ENCODE results near the gene KCTD17.

Gene KCTD17

GRCh38 chr22:37039466-37039865 is 12.1 kb upstream of the KCTD17 start:
- in situ Hi-C loops (cut with MboI; ENCODE audit: low sequenced_read_pairs), result no loop called here
- no peaks in the 10 kb centered on the region for H3K9me3 ChIP-seq
- DNase-seq (ENCODE audit: low spot score in 2 of 2), result no peak
- no peak overlapping the region for H3K4me3 ChIP-seq
- H3K27me3 ChIP-seq (ENCODE audit: low read depth), result peaks cover 17% of the 10 kb centered on the region; the same call in 1 of the 2 replicates
- no peaks in the 10 kb centered on the region for H3K4me1 ChIP-seq
- H3K36me3 ChIP-seq (replicated peaks), result no peaks in the 10 kb centered on the region

- no peak for DNase-seq (ENCODE audit: low spot score in 2 of 2)
- Histone ChIP-seq H3K4me1 (no peaks in the 10 kb centered on the region), H3K27me3 (ENCODE audit: low read depth) (peaks cover 13% of the 10 kb centered on the region; the same call in 1 of the 2 replicates), H3K9me3 (no peaks in the 10 kb centered on the region), H3K4me3 (no peak overlapping the region), H3K36me3 (replicated peaks) (no peaks in the 10 kb centered on the region)
- in situ Hi-C loops (cut with MboI; ENCODE audit: low sequenced_read_pairs), result no loop called here
Measured at GRCh38 chr22:37043209-37043827, 8.2 kb upstream of the KCTD17 start.

GRCh38 chr22:37043828-37044538 is 7.6 kb upstream of the KCTD17 start:
- Histone ChIP-seq H3K9me3 (no peaks in the 10 kb centered on the region), H3K4me3 (no peak overlapping the region), H3K36me3 (replicated peaks) (no peaks in the 10 kb centered on the region), H3K4me1 (no peaks in the 10 kb centered on the region), H3K27me3 (ENCODE audit: low read depth) (peaks cover 13% of the 10 kb centered on the region; the same call in 1 of the 2 replicates)
- in situ Hi-C loops (cut with MboI; ENCODE audit: low sequenced_read_pairs), result no loop called here
- DNase-seq (ENCODE audit: low spot score in 2 of 2), result peak; percentile 47 to 85

DNA sequence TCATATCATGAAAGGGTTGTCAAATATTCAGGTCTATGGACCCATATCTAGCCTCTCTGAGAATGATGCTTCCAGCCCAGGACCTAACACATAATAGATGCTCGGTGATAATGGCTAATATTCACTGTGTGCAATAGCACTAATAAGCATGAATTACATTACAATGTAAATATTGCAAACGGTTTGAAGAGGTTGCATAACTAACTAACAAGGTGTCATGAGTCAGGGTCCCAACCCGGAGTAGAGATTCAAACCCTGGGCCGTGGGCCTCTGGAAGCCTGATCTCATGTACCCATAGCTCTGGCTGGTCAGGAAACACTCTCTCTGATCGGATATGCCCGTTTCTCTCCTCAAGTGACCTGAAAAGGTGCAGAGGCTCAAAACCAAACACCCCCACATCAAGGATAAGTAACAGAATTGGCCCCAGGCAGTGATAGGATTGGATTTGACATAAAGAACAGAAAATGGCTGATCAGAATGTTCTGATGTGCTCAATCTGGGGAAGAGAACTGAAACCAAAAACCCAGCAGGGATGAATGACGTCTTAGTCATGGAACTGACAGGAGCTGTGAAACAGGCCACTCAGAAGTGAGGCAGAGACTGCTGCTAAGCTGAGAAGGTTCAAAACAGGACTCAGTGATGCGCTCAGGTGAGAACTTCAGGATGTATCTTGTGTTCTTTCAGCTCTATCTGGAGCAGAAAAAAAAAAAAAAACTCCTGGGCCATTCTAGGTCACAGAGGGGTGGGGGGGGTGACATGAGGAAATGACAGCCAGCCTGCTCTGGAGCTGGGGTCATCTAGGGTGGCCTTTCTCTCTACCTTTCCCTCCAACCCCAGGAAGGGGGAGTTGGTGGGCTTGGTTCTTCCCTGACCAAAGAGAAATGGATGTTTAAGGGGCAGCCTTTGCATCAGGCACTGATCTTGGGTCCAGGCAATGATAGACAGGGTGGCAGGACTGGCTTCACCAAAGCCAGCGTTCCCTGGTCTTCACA is 6.6 kb upstream of the KCTD17 start:
- Histone ChIP-seq H3K4me3 (no peak overlapping the region), H3K27me3 (ENCODE audit: low read depth) (peaks cover 8% of the 10 kb centered on the region; the same call in 1 of the 2 replicates), H3K9me3 (no peaks in the 10 kb centered on the region), H3K4me1 (no peaks in the 10 kb centered on the region), H3K36me3 (replicated peaks) (no peaks in the 10 kb centered on the region)
- in situ Hi-C loops (cut with MboI; ENCODE audit: low sequenced_read_pairs), result no loop called here
- DNase-seq (ENCODE audit: low spot score in 2 of 2), result no peak

GRCh38 chr22:37045958-37046357 is 5.6 kb upstream of the KCTD17 start:
- Histone ChIP-seq H3K27me3 (ENCODE audit: low read depth) (peaks cover 4% of the 10 kb centered on the region; the same call in 1 of the 2 replicates), H3K9me3 (no peaks in the 10 kb centered on the region), H3K36me3 (replicated peaks) (no peaks in the 10 kb centered on the region), H3K4me1 (no peaks in the 10 kb centered on the region), H3K4me3 (no peak overlapping the region)
- in situ Hi-C loops (cut with MboI; ENCODE audit: low sequenced_read_pairs), result no loop called here
- DNase-seq (ENCODE audit: low spot score in 2 of 2), result peak in 1 of 2 experiments; percentile 35

DNA sequence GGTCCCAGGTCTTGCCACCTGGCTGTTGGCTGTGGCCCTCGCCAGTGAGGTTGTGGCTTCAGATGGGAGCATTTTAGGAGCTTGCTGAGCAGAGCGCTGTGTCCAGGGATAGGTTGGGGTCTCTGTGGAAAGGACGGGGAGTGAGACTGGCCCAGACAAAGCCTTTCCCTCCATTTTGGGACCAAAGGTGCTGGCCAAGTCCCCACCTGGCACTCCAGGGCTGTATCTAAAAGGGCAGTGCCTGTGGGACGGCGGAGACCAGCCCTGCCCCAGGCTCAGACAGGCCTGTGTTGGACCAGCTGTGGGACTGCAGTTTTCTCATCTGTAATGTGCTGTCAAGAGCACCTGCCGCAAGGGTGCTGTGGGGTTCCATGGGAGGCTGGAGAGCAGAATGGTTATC is 5.0 kb upstream of the KCTD17 start:
- Histone ChIP-seq H3K9me3 (no peaks in the 10 kb centered on the region), H3K4me3 (no peak overlapping the region), H3K27me3 (ENCODE audit: low read depth) (peaks cover 3% of the 10 kb centered on the region; the same call in 1 of the 2 replicates), H3K36me3 (replicated peaks) (no peaks in the 10 kb centered on the region), H3K4me1 (no peaks in the 10 kb centered on the region)
- in situ Hi-C loops (cut with MboI; ENCODE audit: low sequenced_read_pairs), result no loop called here
- DNase-seq (ENCODE audit: low spot score in 2 of 2), result no peak

- DNase-seq (ENCODE audit: low spot score in 2 of 2), result no peak
- in situ Hi-C loops (cut with MboI; ENCODE audit: low sequenced_read_pairs), result no loop called here
- Histone ChIP-seq H3K36me3 (replicated peaks) (no peaks in the 10 kb centered on the region), H3K4me3 (no peak overlapping the region), H3K9me3 (no peaks in the 10 kb centered on the region), H3K27me3 (ENCODE audit: low read depth) (no peaks in the 10 kb centered on the region), H3K4me1 (no peaks in the 10 kb centered on the region)
Measured at GRCh38 chr22:37047006-37047405, 4.5 kb upstream of the KCTD17 start.

DNA sequence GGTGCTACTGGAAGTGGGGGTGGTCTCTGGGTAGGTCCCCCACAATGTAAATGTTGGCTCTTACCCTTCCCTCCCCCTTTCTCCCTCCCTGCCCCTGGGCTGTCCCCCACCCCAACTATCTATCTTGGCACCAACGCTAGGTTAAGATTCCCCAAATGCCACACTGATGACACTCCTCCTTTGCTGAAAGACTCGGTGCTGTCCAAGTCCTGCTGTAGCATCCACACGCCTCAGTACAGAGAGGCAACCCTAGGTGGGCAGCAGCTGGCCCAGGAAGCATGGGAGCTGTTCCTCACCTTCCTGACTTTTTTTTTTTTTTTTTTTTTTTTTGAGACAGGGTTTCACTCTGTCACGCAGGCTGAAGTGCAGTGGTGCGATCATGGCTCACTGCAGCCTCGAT is 3.4 kb upstream of the KCTD17 start:
- no peaks in the 10 kb centered on the region for H3K27me3 ChIP-seq (ENCODE audit: low read depth)
- no peak overlapping the region for H3K4me3 ChIP-seq
- H3K4me1 ChIP-seq, result no peaks in the 10 kb centered on the region
- DNase-seq (ENCODE audit: low spot score in 2 of 2), result no peak
- no peaks in the 10 kb centered on the region for H3K9me3 ChIP-seq
- in situ Hi-C loops (cut with MboI; ENCODE audit: low sequenced_read_pairs), result no loop called here
- H3K36me3 ChIP-seq (replicated peaks), result no peaks in the 10 kb centered on the region

DNA sequence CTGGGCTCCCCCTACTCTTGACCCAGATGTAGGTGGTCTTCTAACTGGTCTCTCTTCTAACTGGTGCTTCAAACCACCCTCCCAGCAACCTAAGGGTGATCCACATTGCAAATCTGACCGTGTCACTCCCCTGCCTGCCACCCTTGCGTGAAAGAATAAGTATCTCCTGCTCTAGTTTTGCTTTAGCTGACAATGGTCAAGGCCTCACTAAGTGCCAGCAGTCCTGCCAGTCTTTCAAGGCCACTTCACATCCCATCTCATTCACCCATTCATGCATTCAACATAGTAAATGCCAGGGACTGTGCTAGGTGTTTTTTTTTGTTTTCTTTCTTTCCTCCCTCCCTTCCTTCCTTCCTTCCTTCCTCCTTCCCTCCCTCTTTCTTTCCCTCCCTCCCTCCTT is 2.3 kb upstream of the KCTD17 start:
- H3K9me3 ChIP-seq, result no peaks in the 10 kb centered on the region
- H3K4me3 ChIP-seq, result no peak overlapping the region
- no peaks in the 10 kb centered on the region for H3K4me1 ChIP-seq
- in situ Hi-C loops (cut with MboI; ENCODE audit: low sequenced_read_pairs), result no loop called here
- DNase-seq (ENCODE audit: low spot score in 2 of 2), result no peak
- H3K27me3 ChIP-seq (ENCODE audit: low read depth), result no peaks in the 10 kb centered on the region
- H3K36me3 ChIP-seq (replicated peaks), result no peaks in the 10 kb centered on the region

- Histone ChIP-seq H3K36me3 (replicated peaks) (no peaks in the 10 kb centered on the region), H3K4me3 (no peak overlapping the region), H3K27me3 (ENCODE audit: low read depth) (no peaks in the 10 kb centered on the region), H3K4me1 (no peaks in the 10 kb centered on the region), H3K9me3 (no peaks in the 10 kb centered on the region)
- DNase-seq (ENCODE audit: low spot score in 2 of 2), result no peak
- in situ Hi-C loops (cut with MboI; ENCODE audit: low sequenced_read_pairs), result no loop called here
Measured at GRCh38 chr22:37050913-37051312, 629 bp upstream of the KCTD17 start.

DNA sequence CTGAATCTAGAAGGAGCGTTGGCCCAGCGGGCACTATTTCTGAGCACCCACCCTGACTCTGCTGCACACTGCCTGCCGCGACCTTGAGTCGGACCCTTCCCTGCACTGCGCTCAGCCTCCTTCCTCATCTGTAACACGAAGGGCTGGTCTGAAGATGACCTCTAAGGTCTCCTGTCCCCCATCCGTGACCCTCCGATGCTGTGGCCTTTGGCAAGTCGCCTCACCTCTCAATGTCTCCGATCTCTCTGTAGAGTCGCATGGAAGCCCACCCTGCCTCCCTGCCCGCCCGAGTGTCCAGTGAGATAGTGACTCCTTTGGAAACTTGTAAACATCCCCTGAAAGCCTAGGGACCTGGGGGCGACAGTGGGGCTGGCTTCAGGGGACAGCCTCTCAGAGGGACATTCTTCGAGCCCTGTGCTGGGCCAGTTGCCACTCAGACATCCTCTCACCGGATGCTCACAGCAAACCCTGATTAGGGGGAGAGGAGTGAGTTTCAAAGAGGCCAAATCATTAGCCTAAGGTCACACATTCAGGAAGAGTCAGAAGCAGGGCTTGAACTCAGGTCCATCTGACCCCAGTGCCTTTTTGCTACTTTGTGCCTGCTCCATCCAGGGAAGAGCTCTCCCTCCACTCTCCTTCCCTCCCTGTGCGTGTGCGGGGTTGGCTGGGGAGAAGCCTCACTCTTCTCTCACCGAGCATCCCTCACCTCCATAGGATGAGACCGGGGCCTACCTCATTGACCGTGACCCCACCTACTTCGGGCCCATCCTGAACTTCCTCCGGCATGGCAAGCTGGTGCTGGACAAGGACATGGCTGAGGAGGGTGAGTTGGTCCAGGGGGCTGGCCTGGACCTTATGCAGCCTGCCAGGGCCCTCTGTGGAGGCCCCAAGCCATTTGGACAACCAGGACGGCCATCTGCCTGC is 1.1 kb downstream of the KCTD17 start:
- no peaks in the 10 kb centered on the region; the same call in 1 of the 2 replicates for H3K36me3 ChIP-seq (replicated peaks)
- no peaks in the 10 kb centered on the region for H3K27me3 ChIP-seq (ENCODE audit: low read depth)
- no peaks in the 10 kb centered on the region for H3K9me3 ChIP-seq
- H3K4me3 ChIP-seq, result peak overlapping the region; percentile 37
- no peaks in the 10 kb centered on the region for H3K4me1 ChIP-seq
- in situ Hi-C loops (cut with MboI; ENCODE audit: low sequenced_read_pairs), result no loop called here
- DNase-seq (ENCODE audit: low spot score in 2 of 2), result no peak

DNA sequence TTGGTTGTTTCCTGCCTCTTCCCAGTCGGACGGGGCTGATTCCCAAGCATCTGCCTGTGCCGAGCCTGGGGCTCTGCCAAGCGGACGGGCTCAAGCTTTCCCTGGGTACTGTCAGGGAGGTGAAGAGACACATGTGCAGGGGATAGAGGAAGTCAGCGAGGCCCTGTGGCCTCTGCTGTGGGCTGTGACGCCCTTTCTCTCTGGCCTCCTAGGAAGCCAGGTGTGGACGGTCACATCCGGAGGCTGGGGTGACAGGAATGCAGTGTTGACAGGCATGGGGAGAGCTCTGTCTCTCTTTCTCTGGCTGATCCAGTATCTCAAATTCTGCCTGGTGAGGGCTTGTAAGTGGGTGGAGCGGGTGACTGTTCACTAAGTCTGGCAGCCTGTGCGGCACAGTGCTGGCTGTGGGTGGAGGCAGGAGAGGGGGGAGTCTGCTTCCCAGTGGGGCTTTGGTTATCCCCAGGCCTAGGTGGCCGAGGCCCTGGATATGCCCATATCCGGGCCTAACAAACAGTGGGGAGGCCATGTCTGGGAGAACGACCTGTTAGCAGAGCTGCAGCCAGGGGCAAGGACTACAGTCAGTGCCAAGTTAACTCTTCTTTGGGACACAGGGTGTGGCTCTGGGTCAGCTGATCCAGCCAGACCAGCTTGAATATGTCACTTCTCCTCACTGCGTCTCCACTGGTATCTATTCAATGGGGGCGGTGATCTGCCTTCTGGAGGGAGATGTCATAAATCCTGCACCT is 1.9 kb downstream of the KCTD17 start:
- in situ Hi-C loops (cut with MboI; ENCODE audit: low sequenced_read_pairs), result no loop called here
- Histone ChIP-seq H3K4me3 (no peak overlapping the region), H3K27me3 (ENCODE audit: low read depth) (no peaks in the 10 kb centered on the region), H3K4me1 (no peaks in the 10 kb centered on the region), H3K9me3 (no peaks in the 10 kb centered on the region), H3K36me3 (replicated peaks) (no peaks in the 10 kb centered on the region; the same call in 1 of the 2 replicates)
- no peak for DNase-seq (ENCODE audit: low spot score in 2 of 2)

All from HAP-1 (cell line).